Stimulated activated CD4-positive, alpha-beta T cell treated with anti-CD3 and anti-CD28 coated beads, Interleukin-4, amount 100 ng/mL, for 1 hour (primary cell): ENCODE measurements around the gene CDC42BPG.

Experiments used
- DNase-seq: peaks from one replicate; pipeline ENCODE4 v3.0.0-alpha.2; 2020

The CDC42BPG gene

DNA sequence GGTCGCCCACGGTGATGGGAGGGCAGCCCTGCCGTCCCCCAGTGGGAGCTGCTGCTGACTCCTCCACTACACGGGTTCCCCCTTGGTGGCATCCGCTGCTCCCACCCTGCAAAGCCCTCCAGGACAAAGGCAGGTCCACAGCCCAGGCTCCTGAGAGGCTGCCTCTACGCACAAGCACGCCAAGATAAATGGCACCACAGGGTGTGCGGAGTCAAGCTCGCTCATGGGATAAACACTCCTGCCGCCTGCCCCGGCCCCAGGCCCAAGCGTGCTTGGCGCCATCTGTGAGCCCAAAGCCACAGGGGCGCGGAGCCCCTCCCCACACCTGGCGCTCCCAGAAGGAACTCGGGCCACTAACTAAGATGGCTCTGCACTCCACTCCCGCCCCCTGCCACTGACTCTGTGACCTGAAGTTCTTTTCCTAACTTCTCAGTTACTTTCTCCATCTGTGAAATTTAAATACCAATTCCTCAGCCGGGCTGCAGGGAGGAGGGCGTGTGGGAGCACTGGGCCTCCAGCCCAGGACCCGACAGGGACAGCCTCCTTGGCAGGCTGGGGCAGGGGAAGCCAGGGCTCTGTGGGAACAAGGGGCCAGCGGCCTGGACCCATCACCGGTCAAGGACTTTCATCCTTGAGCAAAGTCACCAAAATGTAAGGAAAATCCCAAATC lies 19.1 kb upstream of the CDC42BPG start:
- DNase-seq, result no peak

GRCh38 chr11:64862987-64863390 lies 18.5 kb upstream of the CDC42BPG start:
- no peak for DNase-seq

GRCh38 chr11:64861227-64861975 lies 16.9 kb upstream of the CDC42BPG start:
- DNase-seq, result no peak

- peak; percentile 51 for DNase-seq
Observed at GRCh38 chr11:64859542-64860414, 15.3 kb upstream of the CDC42BPG start.

DNA sequence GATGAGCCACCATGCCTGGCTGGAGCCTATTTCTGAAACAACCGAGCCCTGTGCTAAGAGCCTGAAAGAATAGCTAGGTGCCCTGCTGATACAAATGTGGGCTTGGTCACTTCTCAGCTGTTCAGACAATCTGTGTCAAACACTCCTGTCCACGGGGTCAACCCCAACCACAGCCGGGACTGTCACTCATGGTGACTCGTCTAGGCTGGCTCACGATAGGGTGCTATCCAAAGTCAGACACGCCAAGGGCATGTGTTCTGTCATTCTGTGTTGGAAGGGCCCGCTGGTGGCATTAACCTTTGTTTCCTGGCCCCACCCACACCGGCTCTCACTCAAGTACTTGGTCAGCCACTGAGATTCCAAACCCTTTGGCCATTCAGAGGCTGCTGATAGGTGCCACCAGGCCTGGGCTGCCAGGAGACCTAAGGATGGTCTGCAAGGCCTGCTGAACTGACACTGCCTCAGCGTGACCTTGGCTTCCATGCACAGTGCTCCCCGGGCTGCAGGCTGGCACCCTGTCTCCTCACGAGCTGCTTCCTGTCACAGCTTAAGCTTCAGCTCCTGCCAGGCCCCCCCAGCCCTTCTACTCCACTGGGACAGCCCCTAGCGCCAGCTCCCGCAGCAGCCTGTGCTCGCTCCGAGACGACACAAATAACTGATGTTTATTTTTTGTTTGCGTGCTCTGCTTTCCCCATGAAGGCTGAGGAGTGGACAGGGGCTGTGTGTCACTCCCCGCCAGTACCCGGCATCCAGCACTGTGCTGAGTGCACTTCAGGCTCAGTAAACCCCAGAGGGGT lies 14.2 kb upstream of the CDC42BPG start:
- DNase-seq, result peak; percentile 60

DNA sequence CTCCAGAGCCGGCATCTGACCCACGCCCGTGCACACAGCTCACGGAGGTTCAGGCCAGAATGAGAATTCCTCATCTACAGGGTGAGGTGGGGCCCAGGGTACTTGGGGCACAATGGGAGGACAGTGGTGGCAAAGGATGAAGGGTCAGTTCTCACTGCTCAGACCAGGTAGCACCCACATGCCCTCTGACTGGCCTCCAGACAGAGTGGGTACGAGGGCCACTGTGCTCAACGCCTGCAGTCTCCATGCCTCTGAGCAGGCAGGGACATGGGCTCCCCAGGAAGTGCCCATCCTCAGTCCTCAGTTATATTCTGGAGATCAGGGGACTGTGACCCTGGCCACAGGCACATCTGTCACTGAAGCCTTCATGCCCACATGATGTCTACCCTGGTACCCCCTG lies 13.0 kb upstream of the CDC42BPG start:
- DNase-seq, result no peak

GRCh38 chr11:64856382-64857227 lies 12.2 kb upstream of the CDC42BPG start:
- peak; percentile 59 for DNase-seq

GRCh38 chr11:64855596-64856304 lies 11.3 kb upstream of the CDC42BPG start:
- no peak for DNase-seq

- DNase-seq, result peak; percentile 61
Observed at GRCh38 chr11:64854534-64855502, 10.4 kb upstream of the CDC42BPG start.

DNA sequence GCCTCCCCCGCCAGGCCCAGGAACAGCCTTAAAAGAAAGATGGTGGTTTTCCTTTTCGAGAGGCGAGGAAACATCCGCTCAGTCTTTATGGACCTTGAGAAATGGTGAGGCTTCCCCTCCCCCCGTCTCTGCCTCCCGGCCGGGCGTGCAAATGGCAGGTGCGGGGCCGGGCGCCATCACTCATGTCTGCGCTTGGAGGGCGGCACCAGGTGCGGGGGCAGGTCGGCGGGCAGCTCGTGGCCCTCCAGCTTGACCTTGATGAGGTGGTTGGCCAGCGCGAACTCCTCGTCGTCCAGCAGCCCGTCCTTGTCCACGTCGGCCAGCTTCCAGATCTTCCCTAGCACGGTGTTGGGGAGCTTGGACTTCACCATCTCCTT lies 9.7 kb upstream of the CDC42BPG start:
- no peak for DNase-seq

- DNase-seq, result no peak
Observed at GRCh38 chr11:64853709-64854108, 9.3 kb upstream of the CDC42BPG start.

DNA sequence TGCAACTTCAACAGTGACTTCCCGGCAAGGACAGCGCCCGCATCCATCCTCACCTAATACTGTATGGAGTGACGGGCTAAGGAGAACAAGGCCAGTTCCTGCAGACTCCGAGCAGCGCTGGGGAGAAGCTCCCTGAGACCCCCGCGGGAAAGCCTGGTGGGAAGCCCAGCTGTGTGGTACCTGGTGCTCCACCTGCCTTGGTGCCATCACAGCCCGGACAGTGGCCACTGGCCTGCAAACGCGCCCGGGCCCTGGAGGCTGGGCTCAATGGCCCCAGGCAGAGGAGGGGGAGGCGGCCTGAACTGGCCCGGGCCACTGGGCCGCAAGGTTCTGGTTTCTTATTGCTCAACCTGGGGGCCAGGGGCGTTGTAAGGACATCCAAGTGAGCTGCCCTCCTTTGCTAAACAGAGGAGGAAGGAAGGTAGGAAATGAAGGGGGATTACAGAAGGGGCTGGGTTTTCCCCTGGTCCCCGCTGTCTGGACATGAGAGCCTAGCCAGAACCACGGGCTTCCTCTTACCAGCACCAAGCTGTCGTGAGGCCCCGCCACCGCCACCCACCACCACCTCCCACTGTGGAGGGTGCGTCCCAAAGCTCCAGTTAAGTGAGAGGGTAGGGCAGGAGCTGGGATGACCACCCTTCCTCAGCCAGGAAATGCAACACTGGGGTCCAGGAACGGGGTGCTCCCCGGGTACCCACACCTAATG lies 8.5 kb upstream of the CDC42BPG start:
- no peak for DNase-seq

DNA sequence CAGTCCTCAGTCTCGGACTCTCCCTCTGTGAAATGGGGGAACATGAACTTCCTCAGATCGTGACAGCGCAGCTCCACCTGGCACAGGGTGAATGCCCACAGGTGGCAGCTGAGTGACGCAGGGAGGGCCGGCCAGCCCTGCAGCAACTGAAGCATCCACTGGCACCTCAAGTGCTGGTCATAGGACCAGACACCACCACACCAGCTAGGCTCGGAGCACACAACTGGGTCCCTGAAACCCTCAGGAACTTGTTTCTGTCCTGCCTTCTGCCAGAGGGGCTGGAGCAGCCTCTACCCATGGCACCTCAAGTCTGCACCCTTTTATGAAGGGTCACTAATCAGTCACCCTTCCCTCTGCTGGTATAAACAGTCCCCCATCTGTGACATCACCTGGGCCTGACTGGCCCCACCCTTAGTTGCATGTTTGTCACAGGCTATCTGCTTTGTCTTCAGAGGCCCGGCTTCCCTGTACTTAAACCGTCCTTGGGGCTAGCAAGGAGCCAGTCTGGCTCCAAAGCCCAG lies 7.4 kb upstream of the CDC42BPG start:
- no peak for DNase-seq

- peak; percentile 60 for DNase-seq
Observed at GRCh38 chr11:64850979-64851567, 6.6 kb upstream of the CDC42BPG start.

DNA sequence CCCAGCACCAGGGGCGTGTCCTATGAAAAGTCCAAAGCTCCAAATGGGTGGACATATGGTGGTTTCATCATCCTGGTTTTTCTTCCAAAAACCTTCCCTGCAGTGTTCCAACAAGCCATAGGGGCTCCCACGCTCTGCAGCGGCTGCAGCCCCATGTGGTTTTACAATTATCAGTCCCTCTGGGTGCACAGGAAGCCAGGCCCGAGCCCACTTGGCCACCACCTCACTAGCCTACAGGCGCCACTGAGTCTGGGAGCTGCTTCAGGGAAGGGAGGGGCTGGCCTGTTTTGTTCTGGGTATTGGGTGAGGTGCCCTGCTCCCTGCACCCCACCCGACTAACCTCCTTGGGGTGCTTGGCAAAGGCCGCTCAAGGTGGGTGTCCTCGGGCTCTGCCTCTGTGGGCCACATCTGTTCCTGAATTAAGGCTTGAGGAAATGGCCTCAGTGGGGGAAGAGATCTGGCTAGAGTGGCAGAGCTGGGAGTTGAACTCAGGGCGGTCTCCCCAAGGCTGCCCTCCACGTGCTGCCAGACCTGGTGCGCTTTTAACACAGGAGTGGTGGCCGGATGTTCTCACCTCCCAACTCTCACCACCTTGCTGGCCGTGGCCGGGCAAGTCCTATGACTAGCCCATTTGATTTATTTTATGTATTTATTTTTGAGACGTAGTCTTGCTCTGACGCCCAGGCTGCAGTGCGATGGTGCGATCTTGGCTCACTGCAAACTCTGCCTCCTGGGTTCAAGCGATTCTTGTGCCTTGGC lies 5.3 kb upstream of the CDC42BPG start:
- DNase-seq, result no peak

DNA sequence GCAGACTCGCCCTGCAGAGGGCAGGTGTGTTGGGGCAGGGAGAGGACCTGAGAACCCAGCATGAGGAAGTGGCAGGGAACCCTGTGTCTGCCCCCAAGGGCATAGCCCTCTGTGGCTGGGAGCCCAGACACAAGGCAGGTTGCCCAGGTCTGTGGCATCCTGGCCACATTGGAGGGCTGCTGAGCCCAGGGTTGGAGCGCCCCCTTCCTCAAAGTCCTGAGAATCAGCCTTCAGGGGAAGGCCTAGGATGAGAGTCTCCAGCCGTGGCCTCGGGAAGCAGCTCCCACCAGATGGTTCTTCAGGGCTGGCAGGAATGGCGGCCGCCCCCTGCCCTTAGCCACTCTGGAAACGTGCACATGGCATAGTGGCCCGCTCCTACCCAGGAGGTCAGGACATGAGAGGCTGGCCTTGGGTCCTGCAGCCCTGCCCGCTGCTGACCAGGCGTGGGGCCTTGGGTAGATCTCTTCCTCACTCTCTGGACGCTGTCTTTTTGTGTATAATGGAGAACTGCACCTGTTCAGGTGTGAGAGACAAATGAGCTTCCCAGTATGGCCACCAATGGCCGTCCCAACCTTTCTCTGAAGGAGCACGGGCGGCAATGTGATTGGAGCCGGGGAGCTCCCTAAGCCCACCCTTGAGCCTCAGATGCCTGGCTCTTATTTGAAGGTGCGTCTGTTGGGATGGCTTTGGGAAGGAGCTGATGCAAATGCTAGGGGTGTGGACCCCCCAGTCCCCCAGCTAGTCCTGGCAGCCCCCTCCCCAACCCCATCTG lies 4.6 kb upstream of the CDC42BPG start:
- no peak for DNase-seq
